Jurkat, Clone E6-1 (cell line): Measurements from ENCODE around the gene QRFP. TPM values are rescaled to one million over a fixed set of nuclear protein-coding genes. Genes with fewer than 3 reads are reported as not detected.

Source experiments
- DNase-seq: peaks from one replicate; pipeline ENCODE4 v3.0.0-alpha.2; 2011; ENCODE audit warnings: low read depth, low spot score
- H3K4me3 ChIP-seq: 2 replicates; pipeline ENCODE4 v1.5.1; 2011; ENCODE audit warnings: mild to moderate bottlenecking, low read length, control low read depth, moderate library complexity
- polyA plus RNA-seq: library from polyadenylated mRNA; unstranded; fragments of >200 nt; gene quantifications from one replicate; pipeline ENCODE4 v1.2.1, GENCODE V29; 2012; ENCODE audit warnings: missing spikeins; ENCODE audit not compliant: insufficient read length, insufficient read depth

QRFP gene
- not detected for polyA plus RNA-seq

GRCh38 chr9:130896233-130897014 lies at the start of gene QRFP:
QRFP (minus strand) TSS chr9:130896812; CDS start chr9:130893838, 2,974 bp downstream.
- DNase-seq: no peak
- no peak within 1 kb of the TSS for H3K4me3 ChIP-seq

GRCh38 chr9:130945173-130945572 lies 48.6 kb upstream of the QRFP start:
- DNase-seq: no peak
- no peak overlapping the region for H3K4me3 ChIP-seq

GRCh38 chr9:130944510-130945058 lies 48.0 kb upstream of the QRFP start:
- no peak overlapping the region for H3K4me3 ChIP-seq
- DNase-seq: no peak

GRCh38 chr9:130943777-130944176 lies 47.2 kb upstream of the QRFP start:
- DNase-seq: no peak
- no peak overlapping the region for H3K4me3 ChIP-seq

GRCh38 chr9:130943221-130943620 lies 46.6 kb upstream of the QRFP start:
- H3K4me3 ChIP-seq: no peak overlapping the region
- no peak for DNase-seq

GRCh38 chr9:130942679-130943078 lies 46.1 kb upstream of the QRFP start:
- DNase-seq: no peak

GRCh38 chr9:130942084-130942483 lies 45.5 kb upstream of the QRFP start:
- DNase-seq: no peak
- no peak overlapping the region for H3K4me3 ChIP-seq

More at GRCh38 chr9:130942679-130943078, 46.1 kb upstream of the QRFP start:
- H3K4me3 ChIP-seq: no peak overlapping the region

GRCh38 chr9:130940693-130941576 lies 44.3 kb upstream of the QRFP start:
- no peak overlapping the region for H3K4me3 ChIP-seq
- DNase-seq: peak; percentile 29

GRCh38 chr9:130940027-130940549 lies 43.5 kb upstream of the QRFP start:
- DNase-seq: no peak

GRCh38 chr9:130939405-130940026 lies 42.9 kb upstream of the QRFP start:
- no peak for DNase-seq
- H3K4me3 ChIP-seq: no peak overlapping the region; the same call in 1 of the 2 replicates

More at GRCh38 chr9:130940027-130940549, 43.5 kb upstream of the QRFP start:
- no peak overlapping the region for H3K4me3 ChIP-seq

GRCh38 chr9:130938652-130939404 lies 42.2 kb upstream of the QRFP start, which contains the start of gene FIBCD1:
FIBCD1 (minus strand) TSS chr9:130939247; CDS start chr9:130938607, 640 bp downstream.
- peak within 1 kb of the TSS; percentile 38 for H3K4me3 ChIP-seq
- no peak for DNase-seq

- no peak overlapping the region for H3K4me3 ChIP-seq
- no peak for DNase-seq
Measured at GRCh38 chr9:130938184-130938651, 41.6 kb upstream of the QRFP start.

- DNase-seq: no peak
- no peak overlapping the region for H3K4me3 ChIP-seq
Measured at GRCh38 chr9:130937146-130938076, 40.8 kb upstream of the QRFP start.

GRCh38 chr9:130936285-130937117 lies 39.9 kb upstream of the QRFP start:
- DNase-seq: no peak
- no peak overlapping the region for H3K4me3 ChIP-seq

- no peak for DNase-seq
- H3K4me3 ChIP-seq: no peak overlapping the region
Measured at GRCh38 chr9:130935648-130936271, 39.1 kb upstream of the QRFP start.
